ENCODE data around the gene MYO1E. TPM values are rescaled to one million over a fixed set of nuclear protein-coding genes. Genes with fewer than 3 reads are reported as not detected.

MYO1E gene
- total and polyA plus RNA-seq, 2 of the 8 experiments (the other 6 are each of a cell fraction or from before 2014, with no cell fraction given): 19.6 to 142 TPM

- no peak for TF ChIP-seq SIN3A (conservative IDR thresholded peaks at IDR 0.05 in 1 of 2, IDR thresholded peaks at IDR 0.05 in 1 of 2; ENCODE audit: low read depth in 1 of 2, low read length in 2 of 2)
- no peak for TF ChIP-seq GABPA (IDR thresholded peaks at IDR 0.05; ENCODE audit: borderline replicate concordance, insufficient read depth, low read length)
- no peak for TF ChIP-seq GTF2F1 (IDR thresholded peaks at IDR 0.05; ENCODE audit: borderline replicate concordance, low read depth, low read length)
- no peak for TF ChIP-seq POLR2A (IDR thresholded peaks at IDR 0.05; ENCODE audit: control extremely low read depth in 1 of 2, low read depth in 2 of 2, low read length in 2 of 2)
- TF ChIP-seq RNF2 (IDR thresholded peaks at IDR 0.05; ENCODE audit: borderline replicate concordance, low read depth, low read length, missing control alignments, poor library complexity, severe bottlenecking): no peak
These were observed 6.2 kb downstream of the MYO1E start (continued) for GRCh38 chr15:59366333-59367021.
